Fibroblast of skin of left biceps (primary cell): ENCODE measurements around the gene NHERF2.
A peak's percentile ranks its signal among the peaks of the same experiment; 100 is the strongest.

Experiments used
- DNase-seq, 2 experiments: peaks; one replicate each; pipeline ENCODE4 v3.0.0-alpha.2; 2013; ENCODE audit warnings: low read depth in 2 of 2

NHERF2 gene

GRCh38 chr16:2040787-2041522, 14.3 kb downstream of the NHERF2 start:
- DNase-seq = no peak

- no peak for DNase-seq
These were observed 15.7 kb downstream of the NHERF2 start for GRCh38 chr16:2042171-2042985.

GRCh38 chr16:2042986-2043666, 16.4 kb downstream of the NHERF2 start:
- no peak for DNase-seq

- DNase-seq = no peak
These were observed 17.2 kb downstream of the NHERF2 start for GRCh38 chr16:2043667-2044451.

GRCh38 chr16:2044541-2044940, 17.8 kb downstream of the NHERF2 start:
- no peak for DNase-seq

GRCh38 chr16:2045965-2046892, 19.5 kb downstream of the NHERF2 start:
- no peak for DNase-seq

- DNase-seq = no peak
These were observed 20.2 kb downstream of the NHERF2 start for GRCh38 chr16:2046893-2047329.

DNA sequence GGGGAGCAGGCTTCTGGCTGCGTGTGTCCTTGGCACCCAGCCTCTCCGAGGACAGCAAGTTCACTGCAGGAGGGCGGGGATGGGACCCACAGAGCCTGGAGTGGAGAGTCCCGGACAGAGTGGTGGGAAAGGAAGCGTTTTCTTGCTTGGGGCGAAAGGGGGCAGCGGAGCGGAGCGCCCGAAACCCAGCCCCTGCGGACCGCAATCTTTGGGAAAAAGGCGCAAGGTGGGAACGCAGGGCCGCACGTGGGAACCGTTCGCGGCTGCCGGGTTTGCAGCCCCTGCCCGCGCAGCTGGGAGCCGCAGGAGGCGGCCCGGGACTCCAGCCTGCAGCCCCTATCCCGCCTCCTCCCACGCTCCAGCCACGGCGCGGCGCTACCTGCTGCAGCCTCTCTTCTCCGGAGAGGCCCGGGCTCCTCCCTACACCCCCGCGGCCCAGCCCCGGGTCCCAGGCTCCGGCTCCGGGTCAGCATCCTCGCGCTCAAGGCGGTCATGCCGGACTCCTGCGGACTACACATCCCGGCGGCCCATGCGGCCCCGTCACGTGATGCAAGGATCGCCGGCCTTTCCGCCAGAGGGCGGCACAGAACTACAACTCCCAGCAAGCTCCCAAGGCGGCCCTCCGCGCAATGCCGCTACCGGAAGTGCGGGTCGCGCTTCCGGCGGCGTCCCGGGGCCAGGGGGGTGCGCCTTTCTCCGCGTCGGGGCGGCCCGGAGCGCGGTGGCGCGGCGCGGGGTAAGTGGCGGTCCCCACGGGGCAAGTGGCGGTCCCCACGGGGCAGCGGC, 20.8 kb downstream of the NHERF2 start, which contains the start of the genes NTHL1 and TSC2:
NTHL1 (minus strand) TSS at position 505 of the 786 bp plus-strand sequence; CDS start at position 494, 11 bp downstream.
TSC2 (plus strand) TSS at position 656 of the 786 bp plus-strand sequence. CDS start 631 bp downstream, outside the sequence.
- DNase-seq = peak; percentile 77 to 79

DNA sequence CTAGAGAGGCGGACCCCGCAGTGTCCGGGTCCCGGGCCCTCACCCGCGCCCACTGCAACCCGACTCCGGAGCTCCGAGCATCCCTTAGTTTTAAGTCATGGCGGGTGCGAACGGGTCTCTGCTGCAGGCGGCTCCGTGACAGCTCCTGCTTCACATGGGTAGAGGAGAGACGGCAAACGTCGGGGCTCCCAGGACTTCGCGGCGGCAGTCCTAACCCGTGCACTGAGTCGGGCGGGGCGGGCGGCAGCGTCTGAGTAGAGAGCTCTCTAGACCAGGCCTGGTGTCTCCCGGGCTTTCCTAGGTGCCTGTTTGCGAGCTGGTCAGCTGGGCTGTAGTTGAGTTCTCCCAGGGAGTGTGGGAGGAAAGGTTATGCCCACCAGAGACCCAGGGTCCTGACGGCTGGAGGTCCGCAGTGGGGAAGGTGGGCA, 21.4 kb downstream of the NHERF2 start:
- DNase-seq = no peak

GRCh38 chr16:2053211-2053610, 26.5 kb downstream of the NHERF2 start:
- no peak for DNase-seq

DNA sequence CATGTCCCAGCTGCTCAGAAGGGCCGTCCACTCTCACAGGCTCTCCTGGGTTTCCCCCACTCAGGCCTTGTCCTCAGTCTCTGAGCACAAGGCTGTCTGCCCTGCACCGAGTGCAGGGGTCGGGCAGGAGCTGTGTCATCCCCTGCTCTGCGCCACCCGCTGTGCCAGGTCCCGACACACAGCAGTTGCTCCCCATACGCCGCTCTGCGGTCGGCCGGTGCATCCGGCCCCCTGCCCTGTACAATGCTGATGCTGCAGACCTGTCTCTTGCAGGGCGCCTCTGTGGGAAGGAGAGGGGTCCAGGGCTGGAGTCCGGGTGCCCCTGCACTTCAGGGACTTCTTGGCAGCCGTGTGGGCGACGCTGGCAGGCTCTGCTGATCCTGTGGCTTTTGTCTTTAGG, 27.2 kb downstream of the NHERF2 start:
- no peak for DNase-seq

- no peak for DNase-seq
These were observed 28.0 kb downstream of the NHERF2 start for GRCh38 chr16:2054543-2055245.

DNA sequence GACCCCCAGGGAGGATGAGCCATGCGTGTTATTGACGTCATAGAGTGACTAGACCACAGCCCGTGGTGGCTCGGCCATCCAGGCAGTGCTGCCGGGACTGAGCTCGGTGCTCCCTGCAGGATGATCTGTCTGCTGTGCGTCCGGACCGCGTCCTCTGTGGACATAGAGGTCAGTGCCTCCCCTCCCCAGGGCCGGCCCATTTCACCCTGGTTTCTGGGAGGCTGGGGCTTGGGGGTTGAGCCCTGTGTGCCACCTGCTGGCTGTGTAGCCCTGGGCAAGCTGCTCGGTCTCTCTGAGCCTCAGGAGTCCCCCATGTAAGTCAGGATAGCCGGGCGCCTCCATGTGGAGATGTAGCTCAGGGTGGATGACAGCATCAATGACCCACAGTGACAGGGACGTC, 29.4 kb downstream of the NHERF2 start:
- no peak for DNase-seq

- no peak for DNase-seq
These were observed 30.1 kb downstream of the NHERF2 start for GRCh38 chr16:2056681-2057407.

GRCh38 chr16:2057438-2057837, 30.7 kb downstream of the NHERF2 start:
- no peak for DNase-seq

GRCh38 chr16:2058420-2058819, 31.7 kb downstream of the NHERF2 start:
- DNase-seq = no peak

DNA sequence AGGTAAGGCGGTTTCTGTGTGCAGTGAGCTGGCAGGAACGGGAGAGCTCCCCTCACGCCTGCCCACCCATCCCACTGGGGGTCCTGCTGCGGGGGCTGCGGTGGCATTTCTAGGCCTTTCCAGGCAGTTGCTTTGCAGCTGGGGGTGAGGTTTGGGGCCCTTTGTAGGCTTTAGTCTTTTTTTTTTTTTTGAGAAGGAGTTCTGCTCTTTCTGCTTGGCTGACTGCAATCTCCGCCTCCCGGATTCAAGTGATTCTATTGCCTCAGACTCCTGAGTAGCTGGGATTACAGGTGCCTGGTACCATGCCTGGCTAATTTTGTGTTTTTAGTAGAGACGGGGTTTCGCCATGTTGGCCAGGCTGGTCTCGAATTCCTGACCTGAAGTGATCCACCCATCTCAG, 32.2 kb downstream of the NHERF2 start:
- DNase-seq = no peak

DNA sequence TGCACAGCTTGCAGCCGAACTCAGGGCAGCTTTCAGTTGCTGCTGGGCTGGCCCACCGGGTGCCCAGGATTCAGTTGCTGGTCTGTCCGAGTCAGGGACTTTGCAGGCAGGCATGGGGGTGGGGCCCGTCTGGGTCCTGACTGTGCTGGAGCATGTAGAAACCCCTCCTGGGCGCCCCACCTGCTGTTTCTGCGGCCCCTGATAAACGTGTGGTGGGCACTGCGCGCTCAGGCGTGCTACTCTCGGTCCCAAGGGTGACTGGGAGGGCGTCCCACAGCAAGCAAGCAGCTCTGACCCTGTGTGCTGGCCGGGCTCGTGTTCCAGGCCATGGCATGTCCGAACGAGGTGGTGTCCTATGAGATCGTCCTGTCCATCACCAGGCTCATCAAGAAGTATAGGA, 33.6 kb downstream of the NHERF2 start:
- no peak for DNase-seq
